Kidney epithelial cell (primary cell): Measurements from ENCODE around the gene PDE6C. TPM values are rescaled to one million over a fixed set of nuclear protein-coding genes. Genes with fewer than 3 reads are reported as not detected.

Source experiments
- DNase-seq: peaks from one replicate; pipeline ENCODE4 v3.0.0-alpha.2; 2010; ENCODE audit warnings: low read depth
- H3K27me3 ChIP-seq: 2 replicates; pipeline ENCODE4 v1.6.0; 2011; ENCODE audit warnings: low read length; ENCODE audit not compliant: control insufficient read depth, insufficient read depth
- H3K36me3 ChIP-seq: 2 replicates; pipeline ENCODE4 v1.5.1; 2011; ENCODE audit warnings: low read length; ENCODE audit not compliant: control insufficient read depth, insufficient read depth
- H3K4me3 ChIP-seq: 2 replicates; pipeline ENCODE4 v1.5.1; 2011; ENCODE audit warnings: low read depth, mild to moderate bottlenecking, control low read depth, low read length
- CTCF ChIP-seq: IDR thresholded peaks from 2 replicates; pipeline ENCODE4 v1.5.1; 2011; ENCODE audit warnings: mild to moderate bottlenecking, moderate library complexity, low read length, control low read depth, inconsistent platforms; ENCODE audit not compliant: insufficient read depth, poor library complexity, severe bottlenecking
- total RNA-seq: library from RNA; depleted of rRNA; stranded (reverse); fragments of >200 nt; gene quantifications from 2 replicates; pipeline ENCODE4 v1.2.3, GENCODE V29; 2015

The PDE6C gene
- total RNA-seq, 1 donor from 2014 or later = not detected

- no peak for DNase-seq
- Histone ChIP-seq H3K36me3 (no peaks in the 10 kb centered on the region), H3K27me3 (no peaks in the 10 kb centered on the region), H3K4me3 (no peak overlapping the region)
- no peak for TF ChIP-seq CTCF
These were observed 55.5 kb downstream of the PDE6C start for GRCh38 chr10:93667795-93668194.

GRCh38 chr10:93670372-93670771, 58.0 kb downstream of the PDE6C start:
- no peak for TF ChIP-seq CTCF
- no peak for DNase-seq
- Histone ChIP-seq H3K4me3 (no peak overlapping the region), H3K27me3 (no peaks in the 10 kb centered on the region), H3K36me3 (no peaks in the 10 kb centered on the region)

- TF ChIP-seq CTCF = no peak
- no peak overlapping the region for H3K4me3 ChIP-seq
- H3K27me3 ChIP-seq = no peaks in the 10 kb centered on the region
- H3K36me3 ChIP-seq = no peaks in the 10 kb centered on the region
- DNase-seq = no peak
These were observed 58.7 kb downstream of the PDE6C start for GRCh38 chr10:93671042-93671441.

GRCh38 chr10:93672022-93672678, 59.8 kb downstream of the PDE6C start:
- H3K36me3 ChIP-seq = no peaks in the 10 kb centered on the region

GRCh38 chr10:93672890-93673289, 60.6 kb downstream of the PDE6C start:
- no peak overlapping the region for H3K4me3 ChIP-seq
- TF ChIP-seq CTCF = no peak
- no peaks in the 10 kb centered on the region for H3K27me3 ChIP-seq
- no peaks in the 10 kb centered on the region for H3K36me3 ChIP-seq
- DNase-seq = no peak

More at GRCh38 chr10:93672022-93672678, 59.8 kb downstream of the PDE6C start:
- Histone ChIP-seq H3K27me3 (no peaks in the 10 kb centered on the region), H3K4me3 (no peak overlapping the region)
- TF ChIP-seq CTCF = no peak
- DNase-seq = no peak

- Histone ChIP-seq H3K27me3 (no peaks in the 10 kb centered on the region), H3K36me3 (no peaks in the 10 kb centered on the region), H3K4me3 (no peak overlapping the region)
- TF ChIP-seq CTCF = no peak
- DNase-seq = no peak
These were observed 61.5 kb downstream of the PDE6C start for GRCh38 chr10:93673791-93674190.
